ENCODE measurements around the gene C19orf38.

Gene C19orf38

GRCh38 chr19:10818301-10819123 is 29.7 kb upstream of the C19orf38 start:
- peaks cover 19% of the 10 kb centered on the region for H3K36me3 ChIP-seq (ENCODE audit: control insufficient read depth, low read length)
- no peaks in the 10 kb centered on the region for H3K9me3 ChIP-seq (ENCODE audit: control insufficient read depth, insufficient read depth, low read length)
- TF ChIP-seq, protein P1, sequence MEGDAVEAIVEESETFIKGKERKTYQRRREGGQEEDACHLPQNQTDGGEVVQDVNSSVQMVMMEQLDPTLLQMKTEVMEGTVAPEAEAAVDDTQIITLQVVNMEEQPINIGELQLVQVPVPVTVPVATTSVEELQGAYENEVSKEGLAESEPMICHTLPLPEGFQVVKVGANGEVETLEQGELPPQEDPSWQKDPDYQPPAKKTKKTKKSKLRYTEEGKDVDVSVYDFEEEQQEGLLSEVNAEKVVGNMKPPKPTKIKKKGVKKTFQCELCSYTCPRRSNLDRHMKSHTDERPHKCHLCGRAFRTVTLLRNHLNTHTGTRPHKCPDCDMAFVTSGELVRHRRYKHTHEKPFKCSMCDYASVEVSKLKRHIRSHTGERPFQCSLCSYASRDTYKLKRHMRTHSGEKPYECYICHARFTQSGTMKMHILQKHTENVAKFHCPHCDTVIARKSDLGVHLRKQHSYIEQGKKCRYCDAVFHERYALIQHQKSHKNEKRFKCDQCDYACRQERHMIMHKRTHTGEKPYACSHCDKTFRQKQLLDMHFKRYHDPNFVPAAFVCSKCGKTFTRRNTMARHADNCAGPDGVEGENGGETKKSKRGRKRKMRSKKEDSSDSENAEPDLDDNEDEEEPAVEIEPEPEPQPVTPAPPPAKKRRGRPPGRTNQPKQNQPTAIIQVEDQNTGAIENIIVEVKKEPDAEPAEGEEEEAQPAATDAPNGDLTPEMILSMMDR (IDR thresholded peaks at IDR 0.05; ENCODE audit: low read depth, low read length, poor library complexity, severe bottlenecking), result no peak
- TF ChIP-seq EZH2phosphoT487 (IDR thresholded peaks at IDR 0.05; ENCODE audit: borderline replicate concordance, low read length), result no peak
- no peaks in the 10 kb centered on the region for H3K27me3 ChIP-seq (ENCODE audit: control insufficient read depth, low read length)
- no peak overlapping the region for H3K27ac ChIP-seq (ENCODE audit: low read depth, low read length)
- no peaks in the 10 kb centered on the region for H3K79me2 ChIP-seq (ENCODE audit: control insufficient read depth, low read length)
- no peaks in the 10 kb centered on the region for H4K20me1 ChIP-seq (ENCODE audit: control insufficient read depth, insufficient read depth, low read depth, low read length)
- H3K4me2 ChIP-seq (ENCODE audit: low read length), result no peak overlapping the region
- no peaks in the 10 kb centered on the region for H3K9me2 ChIP-seq (replicated peaks; ENCODE audit: control insufficient read depth, low read length)
- no peaks in the 10 kb centered on the region for H3K4me1 ChIP-seq (ENCODE audit: control insufficient read depth, low read length)
- H3F3A ChIP-seq (ENCODE audit: control insufficient read depth, insufficient read depth), result no peaks in the 10 kb centered on the region
- no peak overlapping the region for H3K4me3 ChIP-seq (ENCODE audit: low read length)

DNA sequence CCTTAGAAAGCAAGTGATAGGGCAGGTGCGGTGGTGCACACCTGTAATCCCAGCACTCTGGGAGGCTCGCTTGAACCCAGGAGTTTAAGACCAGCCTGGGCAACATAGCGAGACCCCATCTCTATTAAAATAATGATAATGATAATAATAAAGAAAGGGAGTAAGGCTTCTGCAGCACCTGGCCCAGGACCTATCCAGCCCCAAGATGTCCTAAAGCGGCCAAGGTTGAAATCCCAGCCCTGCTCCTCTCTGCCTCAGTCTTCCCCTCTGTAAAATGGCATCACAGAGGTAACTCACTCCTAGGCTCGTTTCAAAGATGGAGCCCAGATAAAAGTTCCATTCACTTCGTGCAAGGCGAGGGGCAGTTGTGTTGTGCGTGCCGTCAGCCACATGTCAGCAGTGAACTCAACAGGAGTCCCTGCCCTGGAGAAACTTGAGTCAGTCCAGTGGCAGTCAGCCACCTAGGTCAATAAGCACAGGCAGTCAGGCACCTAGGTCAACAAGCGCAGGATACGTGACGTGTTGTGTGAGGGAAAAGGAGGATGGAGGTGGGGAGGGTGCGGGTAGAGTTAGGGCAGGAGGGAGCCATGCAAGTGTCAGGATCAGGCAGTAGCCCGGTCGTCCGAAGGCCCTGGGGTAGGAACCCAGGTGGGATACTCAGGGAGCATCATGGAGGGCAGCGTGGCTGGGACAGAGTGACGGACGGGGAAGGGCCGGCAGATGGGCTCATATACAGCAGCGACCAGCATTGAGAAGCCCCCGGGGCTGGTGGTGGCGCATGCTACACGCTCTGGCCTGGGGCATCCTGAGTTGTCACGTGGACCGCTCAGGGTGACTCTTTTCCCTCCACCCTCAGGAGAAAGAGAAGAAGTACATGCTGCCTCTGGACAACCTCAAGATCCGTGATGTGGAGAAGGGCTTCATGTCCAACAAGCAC is 28.8 kb upstream of the C19orf38 start:
- TF ChIP-seq, protein P1 (IDR thresholded peaks at IDR 0.05; ENCODE audit: low read depth, low read length, poor library complexity, severe bottlenecking), result no peak
- TF ChIP-seq EZH2phosphoT487 (IDR thresholded peaks at IDR 0.05; ENCODE audit: borderline replicate concordance, low read length), result no peak
- Histone ChIP-seq H3K9me3 (ENCODE audit: control insufficient read depth, insufficient read depth, low read length) (no peaks in the 10 kb centered on the region), H3K27me3 (ENCODE audit: control insufficient read depth, low read length) (no peaks in the 10 kb centered on the region), H3K36me3 (ENCODE audit: control insufficient read depth, low read length) (peaks cover 26% of the 10 kb centered on the region), H4K20me1 (ENCODE audit: control insufficient read depth, insufficient read depth, low read depth, low read length) (no peaks in the 10 kb centered on the region), H3K9me2 (replicated peaks; ENCODE audit: control insufficient read depth, low read length) (no peaks in the 10 kb centered on the region), H3K4me2 (ENCODE audit: low read length) (no peak overlapping the region), H3K79me2 (ENCODE audit: control insufficient read depth, low read length) (no peaks in the 10 kb centered on the region), H3F3A (ENCODE audit: control insufficient read depth, insufficient read depth) (no peaks in the 10 kb centered on the region), H3K4me1 (ENCODE audit: control insufficient read depth, low read length) (no peaks in the 10 kb centered on the region), H3K27ac (ENCODE audit: low read depth, low read length) (no peak overlapping the region), H3K4me3 (ENCODE audit: low read length) (no peak overlapping the region)

- H3K9me2 ChIP-seq (replicated peaks; ENCODE audit: control insufficient read depth, low read length), result no peaks in the 10 kb centered on the region
- no peaks in the 10 kb centered on the region for H3K27me3 ChIP-seq (ENCODE audit: control insufficient read depth, low read length)
- H3K27ac ChIP-seq (ENCODE audit: low read depth, low read length), result no peak overlapping the region
- TF ChIP-seq EZH2phosphoT487 (IDR thresholded peaks at IDR 0.05; ENCODE audit: borderline replicate concordance, low read length), result no peak
- TF ChIP-seq, protein P1 (IDR thresholded peaks at IDR 0.05; ENCODE audit: low read depth, low read length, poor library complexity, severe bottlenecking), result peak; percentile 58
- no peaks in the 10 kb centered on the region for H3K4me1 ChIP-seq (ENCODE audit: control insufficient read depth, low read length)
- H3K4me2 ChIP-seq (ENCODE audit: low read length), result no peak overlapping the region
- H3K4me3 ChIP-seq (ENCODE audit: low read length), result no peak overlapping the region
- H4K20me1 ChIP-seq (ENCODE audit: control insufficient read depth, insufficient read depth, low read depth, low read length), result no peaks in the 10 kb centered on the region
- H3K79me2 ChIP-seq (ENCODE audit: control insufficient read depth, low read length), result no peaks in the 10 kb centered on the region
- H3K36me3 ChIP-seq (ENCODE audit: control insufficient read depth, low read length), result peaks cover 33% of the 10 kb centered on the region
- no peaks in the 10 kb centered on the region for H3K9me3 ChIP-seq (ENCODE audit: control insufficient read depth, insufficient read depth, low read length)
- H3F3A ChIP-seq (ENCODE audit: control insufficient read depth, insufficient read depth), result no peaks in the 10 kb centered on the region
Observed at GRCh38 chr19:10820173-10820572, 28.0 kb upstream of the C19orf38 start.
